Nephron progenitor cell (in vitro differentiated cells): ENCODE results near the gene ASIC3.
"Not testable (repeated sequence)": the region's sequence is repeated elsewhere in the genome, so short reads cannot be mapped to it uniquely, and the experiment has no call there.

Experiments
- DNase-seq: peaks from one replicate; pipeline ENCODE4 v3.0.0; 2021
- H3K27ac Mint-ChIP-seq: 2 replicates; pipeline ENCODE4 v1.8.0; 2021; ENCODE audit warnings: mild to moderate bottlenecking, moderate library complexity, mixed read lengths
- H3K27me3 Mint-ChIP-seq: 2 replicates; pipeline ENCODE4 v1.8.0; 2021; ENCODE audit warnings: mild to moderate bottlenecking, low read depth, mixed read lengths; ENCODE audit not compliant: poor library complexity
- H3K36me3 Mint-ChIP-seq: 2 replicates; pipeline ENCODE4 v1.8.0; 2021; ENCODE audit warnings: low read depth, mixed read lengths
- H3K4me1 Mint-ChIP-seq: 2 replicates; pipeline ENCODE4 v1.8.0; 2021; ENCODE audit warnings: mixed read lengths
- H3K4me3 Mint-ChIP-seq: 2 replicates; pipeline ENCODE4 v1.8.0; 2021; ENCODE audit warnings: mild to moderate bottlenecking, moderate library complexity, mixed read lengths
- H3K9me3 Mint-ChIP-seq: 2 replicates; pipeline ENCODE4 v1.8.0; 2021; ENCODE audit warnings: mild to moderate bottlenecking, moderate library complexity, mixed read lengths
- TF ChIP-seq, protein P1 (sequence below): fragments of 200-600 bp; sonication (generic); IDR thresholded peaks from 2 replicates; pipeline ENCODE4 v1.5.0; 2021; ENCODE audit warnings: antibody characterized with exemption

The ASIC3 gene

GRCh38 chr7:151008511-151009323, 39.6 kb upstream of the ASIC3 start:
- Mint-ChIP-seq H3K27ac (no peak overlapping the region), H3K4me3 (peak overlapping the region; percentile 60), H3K36me3 (no peaks in the 10 kb centered on the region), H3K4me1 (peaks cover 57% of the 10 kb centered on the region), H3K27me3 (peaks cover 15% of the 10 kb centered on the region), H3K9me3 (no peaks in the 10 kb centered on the region)
- DNase-seq, result peak; percentile 77
- TF ChIP-seq, protein P1, sequence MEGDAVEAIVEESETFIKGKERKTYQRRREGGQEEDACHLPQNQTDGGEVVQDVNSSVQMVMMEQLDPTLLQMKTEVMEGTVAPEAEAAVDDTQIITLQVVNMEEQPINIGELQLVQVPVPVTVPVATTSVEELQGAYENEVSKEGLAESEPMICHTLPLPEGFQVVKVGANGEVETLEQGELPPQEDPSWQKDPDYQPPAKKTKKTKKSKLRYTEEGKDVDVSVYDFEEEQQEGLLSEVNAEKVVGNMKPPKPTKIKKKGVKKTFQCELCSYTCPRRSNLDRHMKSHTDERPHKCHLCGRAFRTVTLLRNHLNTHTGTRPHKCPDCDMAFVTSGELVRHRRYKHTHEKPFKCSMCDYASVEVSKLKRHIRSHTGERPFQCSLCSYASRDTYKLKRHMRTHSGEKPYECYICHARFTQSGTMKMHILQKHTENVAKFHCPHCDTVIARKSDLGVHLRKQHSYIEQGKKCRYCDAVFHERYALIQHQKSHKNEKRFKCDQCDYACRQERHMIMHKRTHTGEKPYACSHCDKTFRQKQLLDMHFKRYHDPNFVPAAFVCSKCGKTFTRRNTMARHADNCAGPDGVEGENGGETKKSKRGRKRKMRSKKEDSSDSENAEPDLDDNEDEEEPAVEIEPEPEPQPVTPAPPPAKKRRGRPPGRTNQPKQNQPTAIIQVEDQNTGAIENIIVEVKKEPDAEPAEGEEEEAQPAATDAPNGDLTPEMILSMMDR, result peak; percentile 74

DNA sequence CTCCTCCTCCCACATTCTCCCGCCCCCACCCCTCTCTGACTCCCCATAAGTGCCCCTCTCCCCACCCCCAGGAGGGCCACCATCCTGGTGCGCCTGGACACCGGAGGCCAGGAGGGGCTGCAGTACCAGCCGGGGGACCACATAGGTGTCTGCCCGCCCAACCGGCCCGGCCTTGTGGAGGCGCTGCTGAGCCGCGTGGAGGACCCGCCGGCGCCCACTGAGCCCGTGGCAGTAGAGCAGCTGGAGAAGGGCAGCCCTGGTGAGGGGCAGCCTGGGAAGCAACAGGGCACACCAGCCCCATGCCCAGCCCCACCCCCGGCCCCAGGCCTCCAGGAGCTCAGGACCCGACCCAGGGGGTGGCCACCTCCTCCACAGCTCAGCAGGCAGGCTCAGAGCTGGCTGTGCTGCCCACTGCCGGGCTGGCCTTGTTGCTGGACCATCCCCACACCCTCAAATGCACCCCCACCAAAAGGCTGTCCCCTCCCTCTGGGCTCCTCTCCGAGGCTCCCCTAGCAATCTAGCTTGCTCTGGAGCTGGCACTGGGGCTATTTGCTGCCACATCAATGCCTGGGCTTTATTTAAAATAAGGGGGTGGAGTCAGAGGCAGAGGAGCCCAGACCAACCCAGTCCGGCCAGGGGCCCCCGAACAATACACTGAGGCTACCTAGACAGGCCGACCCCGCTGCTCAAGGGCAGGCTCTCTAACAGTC, 38.8 kb upstream of the ASIC3 start:
- TF ChIP-seq, protein P1, result no peak
- Mint-ChIP-seq H3K4me1 (peaks cover 64% of the 10 kb centered on the region), H3K27me3 (peaks cover 15% of the 10 kb centered on the region), H3K9me3 (no peaks in the 10 kb centered on the region), H3K36me3 (peaks cover 4% of the 10 kb centered on the region), H3K4me3 (no peak overlapping the region), H3K27ac (no peak overlapping the region)
- DNase-seq, result no peak

DNA sequence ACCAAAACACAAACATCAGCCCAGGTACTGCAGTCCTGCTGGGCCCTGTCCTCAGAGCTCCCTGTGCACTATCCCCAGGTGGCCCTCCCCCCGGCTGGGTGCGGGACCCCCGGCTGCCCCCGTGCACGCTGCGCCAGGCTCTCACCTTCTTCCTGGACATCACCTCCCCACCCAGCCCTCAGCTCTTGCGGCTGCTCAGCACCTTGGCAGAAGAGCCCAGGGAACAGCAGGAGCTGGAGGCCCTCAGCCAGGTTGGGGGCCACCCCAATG, 38.4 kb upstream of the ASIC3 start:
- H3K27me3 Mint-ChIP-seq, result peaks cover 16% of the 10 kb centered on the region
- peak overlapping the region; percentile 72 for H3K4me3 Mint-ChIP-seq
- DNase-seq, result no peak
- no peak overlapping the region for H3K27ac Mint-ChIP-seq
- TF ChIP-seq, protein P1, result no peak
- peaks cover 64% of the 10 kb centered on the region for H3K4me1 Mint-ChIP-seq
- peaks cover 4% of the 10 kb centered on the region for H3K36me3 Mint-ChIP-seq
- no peaks in the 10 kb centered on the region for H3K9me3 Mint-ChIP-seq

- peak; percentile 54 for DNase-seq
- Mint-ChIP-seq H3K27me3 (peaks cover 18% of the 10 kb centered on the region), H3K4me3 (peak overlapping the region; percentile 72), H3K4me1 (peaks cover 69% of the 10 kb centered on the region), H3K9me3 (no peaks in the 10 kb centered on the region), H3K36me3 (peaks cover 10% of the 10 kb centered on the region), H3K27ac (no peak overlapping the region)
- TF ChIP-seq, protein P1, result no peak
Measured at GRCh38 chr7:151010307-151011096, 37.8 kb upstream of the ASIC3 start.

- no peaks in the 10 kb centered on the region for H3K9me3 Mint-ChIP-seq
- H3K27ac Mint-ChIP-seq, result no peak overlapping the region
- peaks cover 14% of the 10 kb centered on the region for H3K27me3 Mint-ChIP-seq
- TF ChIP-seq, protein P1, result no peak
- peak overlapping the region; percentile 72 for H3K4me3 Mint-ChIP-seq
- no peak for DNase-seq
- peaks cover 11% of the 10 kb centered on the region for H3K36me3 Mint-ChIP-seq
- H3K4me1 Mint-ChIP-seq, result peaks cover 66% of the 10 kb centered on the region
Measured at GRCh38 chr7:151011097-151011409, 37.3 kb upstream of the ASIC3 start.

GRCh38 chr7:151011616-151012015, 36.7 kb upstream of the ASIC3 start:
- not testable (repeated sequence) for DNase-seq, H3K27ac Mint-ChIP-seq, H3K9me3 Mint-ChIP-seq
- Mint-ChIP-seq H3K4me3 (peak overlapping the region; percentile 62), H3K36me3 (peaks cover 11% of the 10 kb centered on the region), H3K4me1 (peaks cover 62% of the 10 kb centered on the region), H3K27me3 (peaks cover 20% of the 10 kb centered on the region)
